ENCODE results near the gene SHANK2. TPM values are rescaled to one million over a fixed set of nuclear protein-coding genes. Genes with fewer than 3 reads are reported as not detected.

SHANK2 gene
- polyA plus RNA-seq, 1 donor from 2014 or later = 13.6 TPM

- Histone ChIP-seq H3K79me2 (replicated peaks; ENCODE audit: insufficient read depth, low read length) (no peaks in the 10 kb centered on the region), H3F3A (ENCODE audit: insufficient read depth, low read length, poor library complexity, severe bottlenecking) (no peaks in the 10 kb centered on the region), H3K4me2 (ENCODE audit: low read length) (no peak overlapping the region), H3K9ac (ENCODE audit: low read length) (no peak overlapping the region), H3K27me3 (ENCODE audit: insufficient read depth, low read depth, low read length) (no peaks in the 10 kb centered on the region), H3K9me3 (ENCODE audit: low read length) (no peaks in the 10 kb centered on the region), H3K36me3 (ENCODE audit: insufficient read depth, low read length) (no peaks in the 10 kb centered on the region), H3K9me2 (ENCODE audit: insufficient read depth, low read length) (no peaks in the 10 kb centered on the region), H3K4me3 (ENCODE audit: low read length) (no peak overlapping the region), H2AFZ (ENCODE audit: low read depth, low read length) (no peak overlapping the region), H3K27ac (ENCODE audit: low read length) (no peak overlapping the region), H4K20me1 (ENCODE audit: insufficient read depth) (no peaks in the 10 kb centered on the region)
- no peak for TF ChIP-seq POLR2AphosphoS5 (IDR thresholded peaks at IDR 0.05)
- no peak for TF ChIP-seq SMC3 (conservative IDR thresholded peaks at IDR 0.05; ENCODE audit: poor library complexity)
- no peak for TF ChIP-seq TAF1 (IDR thresholded peaks at IDR 0.05; ENCODE audit: low read depth)
- TF ChIP-seq, protein P1, sequence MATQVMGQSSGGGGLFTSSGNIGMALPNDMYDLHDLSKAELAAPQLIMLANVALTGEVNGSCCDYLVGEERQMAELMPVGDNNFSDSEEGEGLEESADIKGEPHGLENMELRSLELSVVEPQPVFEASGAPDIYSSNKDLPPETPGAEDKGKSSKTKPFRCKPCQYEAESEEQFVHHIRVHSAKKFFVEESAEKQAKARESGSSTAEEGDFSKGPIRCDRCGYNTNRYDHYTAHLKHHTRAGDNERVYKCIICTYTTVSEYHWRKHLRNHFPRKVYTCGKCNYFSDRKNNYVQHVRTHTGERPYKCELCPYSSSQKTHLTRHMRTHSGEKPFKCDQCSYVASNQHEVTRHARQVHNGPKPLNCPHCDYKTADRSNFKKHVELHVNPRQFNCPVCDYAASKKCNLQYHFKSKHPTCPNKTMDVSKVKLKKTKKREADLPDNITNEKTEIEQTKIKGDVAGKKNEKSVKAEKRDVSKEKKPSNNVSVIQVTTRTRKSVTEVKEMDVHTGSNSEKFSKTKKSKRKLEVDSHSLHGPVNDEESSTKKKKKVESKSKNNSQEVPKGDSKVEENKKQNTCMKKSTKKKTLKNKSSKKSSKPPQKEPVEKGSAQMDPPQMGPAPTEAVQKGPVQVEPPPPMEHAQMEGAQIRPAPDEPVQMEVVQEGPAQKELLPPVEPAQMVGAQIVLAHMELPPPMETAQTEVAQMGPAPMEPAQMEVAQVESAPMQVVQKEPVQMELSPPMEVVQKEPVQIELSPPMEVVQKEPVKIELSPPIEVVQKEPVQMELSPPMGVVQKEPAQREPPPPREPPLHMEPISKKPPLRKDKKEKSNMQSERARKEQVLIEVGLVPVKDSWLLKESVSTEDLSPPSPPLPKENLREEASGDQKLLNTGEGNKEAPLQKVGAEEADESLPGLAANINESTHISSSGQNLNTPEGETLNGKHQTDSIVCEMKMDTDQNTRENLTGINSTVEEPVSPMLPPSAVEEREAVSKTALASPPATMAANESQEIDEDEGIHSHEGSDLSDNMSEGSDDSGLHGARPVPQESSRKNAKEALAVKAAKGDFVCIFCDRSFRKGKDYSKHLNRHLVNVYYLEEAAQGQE (IDR thresholded peaks at IDR 0.05; ENCODE audit: borderline replicate concordance) = no peak
- no peak for TF ChIP-seq EP300 (conservative IDR thresholded peaks at IDR 0.05; ENCODE audit: poor library complexity, severe bottlenecking)
- TF ChIP-seq RAD21 (conservative IDR thresholded peaks at IDR 0.05) = no peak
- TF ChIP-seq, protein P2, sequence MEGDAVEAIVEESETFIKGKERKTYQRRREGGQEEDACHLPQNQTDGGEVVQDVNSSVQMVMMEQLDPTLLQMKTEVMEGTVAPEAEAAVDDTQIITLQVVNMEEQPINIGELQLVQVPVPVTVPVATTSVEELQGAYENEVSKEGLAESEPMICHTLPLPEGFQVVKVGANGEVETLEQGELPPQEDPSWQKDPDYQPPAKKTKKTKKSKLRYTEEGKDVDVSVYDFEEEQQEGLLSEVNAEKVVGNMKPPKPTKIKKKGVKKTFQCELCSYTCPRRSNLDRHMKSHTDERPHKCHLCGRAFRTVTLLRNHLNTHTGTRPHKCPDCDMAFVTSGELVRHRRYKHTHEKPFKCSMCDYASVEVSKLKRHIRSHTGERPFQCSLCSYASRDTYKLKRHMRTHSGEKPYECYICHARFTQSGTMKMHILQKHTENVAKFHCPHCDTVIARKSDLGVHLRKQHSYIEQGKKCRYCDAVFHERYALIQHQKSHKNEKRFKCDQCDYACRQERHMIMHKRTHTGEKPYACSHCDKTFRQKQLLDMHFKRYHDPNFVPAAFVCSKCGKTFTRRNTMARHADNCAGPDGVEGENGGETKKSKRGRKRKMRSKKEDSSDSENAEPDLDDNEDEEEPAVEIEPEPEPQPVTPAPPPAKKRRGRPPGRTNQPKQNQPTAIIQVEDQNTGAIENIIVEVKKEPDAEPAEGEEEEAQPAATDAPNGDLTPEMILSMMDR (IDR thresholded peaks at IDR 0.05; ENCODE audit: poor library complexity, severe bottlenecking) = no peak
- no peak for TF ChIP-seq MXI1 (conservative IDR thresholded peaks at IDR 0.05; ENCODE audit: poor library complexity, severe bottlenecking)
- no peak for TF ChIP-seq EZH2 (IDR thresholded peaks at IDR 0.05; ENCODE audit: borderline replicate concordance, insufficient read depth, low read length, poor library complexity, severe bottlenecking)
These were observed 28.8 kb upstream of the SHANK2 start for GRCh38 chr11:71281204-71281603.

DNA sequence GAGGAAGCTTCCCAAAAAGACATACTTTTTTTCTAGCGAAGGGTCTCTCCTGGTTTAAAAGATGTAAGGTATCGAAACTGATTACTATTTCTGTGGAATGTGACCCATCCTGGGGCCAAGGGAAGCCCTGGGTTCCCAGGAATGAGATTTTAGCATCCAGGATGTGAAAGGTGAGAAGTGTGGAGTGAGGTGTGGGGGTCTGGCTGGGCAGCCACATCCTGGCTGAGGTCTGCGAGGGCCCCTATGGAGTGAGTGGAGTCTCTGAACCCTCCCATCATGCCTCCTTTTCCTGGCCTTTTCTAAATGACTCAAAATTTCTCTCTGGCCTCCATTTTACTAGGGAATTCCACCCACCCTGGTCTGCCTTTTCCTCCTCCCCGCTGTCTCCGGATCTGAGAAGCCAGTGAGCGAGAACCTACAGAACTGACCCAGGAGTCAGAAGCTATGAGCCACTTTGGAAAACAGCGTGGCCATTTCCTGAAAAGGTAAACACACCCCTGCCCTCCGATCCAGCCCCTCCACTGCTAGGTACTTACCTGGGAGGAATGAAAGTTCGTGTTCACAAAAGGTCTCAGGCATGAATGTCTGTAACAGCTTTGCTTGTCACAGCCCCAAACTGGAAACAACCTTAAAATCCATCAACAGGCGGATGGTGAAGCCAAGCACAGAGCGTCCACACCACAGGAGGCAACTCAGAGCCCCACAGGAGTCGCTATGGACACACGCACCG, 27.7 kb upstream of the SHANK2 start:
- Histone ChIP-seq H4K20me1 (ENCODE audit: insufficient read depth) (no peaks in the 10 kb centered on the region), H3K27me3 (ENCODE audit: insufficient read depth, low read depth, low read length) (no peaks in the 10 kb centered on the region), H2AFZ (ENCODE audit: low read depth, low read length) (no peak overlapping the region), H3F3A (ENCODE audit: insufficient read depth, low read length, poor library complexity, severe bottlenecking) (no peaks in the 10 kb centered on the region), H3K4me3 (ENCODE audit: low read length) (no peak overlapping the region), H3K4me2 (ENCODE audit: low read length) (no peak overlapping the region), H3K9ac (ENCODE audit: low read length) (no peak overlapping the region), H3K9me2 (ENCODE audit: insufficient read depth, low read length) (no peaks in the 10 kb centered on the region), H3K36me3 (ENCODE audit: insufficient read depth, low read length) (no peaks in the 10 kb centered on the region), H3K79me2 (replicated peaks; ENCODE audit: insufficient read depth, low read length) (no peaks in the 10 kb centered on the region), H3K27ac (ENCODE audit: low read length) (no peak overlapping the region), H3K9me3 (ENCODE audit: low read length) (no peaks in the 10 kb centered on the region)
- TF ChIP-seq MXI1 (conservative IDR thresholded peaks at IDR 0.05; ENCODE audit: poor library complexity, severe bottlenecking) = no peak
- TF ChIP-seq, protein P1 (IDR thresholded peaks at IDR 0.05; ENCODE audit: borderline replicate concordance) = no peak
- no peak for TF ChIP-seq EP300 (conservative IDR thresholded peaks at IDR 0.05; ENCODE audit: poor library complexity, severe bottlenecking)
- TF ChIP-seq POLR2AphosphoS5 (IDR thresholded peaks at IDR 0.05) = no peak
- no peak for TF ChIP-seq EZH2 (IDR thresholded peaks at IDR 0.05; ENCODE audit: borderline replicate concordance, insufficient read depth, low read length, poor library complexity, severe bottlenecking)
